Mesenchymal stem cell (in vitro differentiated cells and primary cell): Measurements from ENCODE around the gene BCAS1. TPM values are rescaled to one million over a fixed set of nuclear protein-coding genes. Genes with fewer than 3 reads are reported as not detected.

ENCODE experiments used
- DNase-seq: peaks from one replicate; pipeline ENCODE4 v3.0.0-alpha.2; 2013
- H2AFZ ChIP-seq: one replicate; pipeline ENCODE4 v1.6.1; 2013; ENCODE audit warnings: low read depth, mild to moderate bottlenecking, control low read depth, inconsistent platforms, low read length, moderate library complexity
- H2AK5ac ChIP-seq: 2 replicates; pipeline ENCODE4 v1.6.1; 2013; ENCODE audit warnings: low read length, moderate library complexity, mild to moderate bottlenecking, inconsistent platforms; ENCODE audit not compliant: severe bottlenecking
- H2BK120ac ChIP-seq: one replicate; pipeline ENCODE4 v1.6.1; 2013; ENCODE audit warnings: low read depth, mild to moderate bottlenecking, inconsistent platforms, low read length, moderate library complexity
- H2BK12ac ChIP-seq, 2 experiments: one replicate each; pipeline ENCODE4 v1.6.1; 2013; ENCODE audit warnings: inconsistent platforms in 2 of 2, low read length in 2 of 2, mild to moderate bottlenecking in 2 of 2, moderate library complexity in 2 of 2, control low read depth in 1 of 2
- H2BK15ac ChIP-seq: one replicate; pipeline ENCODE4 v1.6.1; 2013; ENCODE audit warnings: mild to moderate bottlenecking, low read depth, inconsistent platforms; ENCODE audit not compliant: poor library complexity, severe bottlenecking
- H2BK5ac ChIP-seq: 2 replicates; pipeline ENCODE4 v1.6.1; 2013; ENCODE audit warnings: low read depth, mild to moderate bottlenecking, low read length, control low read depth, inconsistent platforms; ENCODE audit not compliant: poor library complexity, severe bottlenecking
- H3K14ac ChIP-seq, 2 experiments: one replicate each; pipeline ENCODE4 v1.6.1; 2013; ENCODE audit warnings: inconsistent platforms in 2 of 2, low read length in 2 of 2, control low read depth in 1 of 2, mild to moderate bottlenecking in 1 of 2, moderate library complexity in 1 of 2
- H3K18ac ChIP-seq, 2 experiments: one replicate each; pipeline ENCODE4 v1.6.1; 2013; ENCODE audit warnings: inconsistent platforms in 2 of 2, low read length in 2 of 2, control low read depth in 1 of 2, low read depth in 1 of 2, mild to moderate bottlenecking in 1 of 2
- H3K23ac ChIP-seq, 2 experiments: one replicate each; pipeline ENCODE4 v1.6.1; 2013; ENCODE audit warnings: inconsistent platforms in 2 of 2, low read length in 2 of 2, mild to moderate bottlenecking in 2 of 2, moderate library complexity in 2 of 2, control low read depth in 1 of 2
- H3K27ac ChIP-seq: 2 replicates; pipeline ENCODE4 v1.5.1; 2013; ENCODE audit warnings: mild to moderate bottlenecking, moderate library complexity, low read length, control low read depth, inconsistent platforms; ENCODE audit not compliant: poor library complexity, severe bottlenecking
- H3K27me3 ChIP-seq, 2 experiments: 2 replicates each; pipeline versions ENCODE4 v1.6.1 to v1.7.0; 2013; ENCODE audit warnings: low read length in 2 of 2, mild to moderate bottlenecking in 2 of 2, moderate library complexity in 2 of 2, control low read depth in 1 of 2, inconsistent platforms in 1 of 2; ENCODE audit not compliant: control insufficient read depth in 1 of 2, insufficient read depth in 1 of 2
- H3K36me3 ChIP-seq, 2 experiments: 2 replicates each; pipeline versions ENCODE4 v1.6.1 to v1.7.0; 2013; ENCODE audit warnings: low read length in 2 of 2, control low read depth in 1 of 2, inconsistent platforms in 1 of 2, low read depth in 1 of 2, mild to moderate bottlenecking in 1 of 2; ENCODE audit not compliant: insufficient read depth in 2 of 2, control insufficient read depth in 1 of 2
- H3K4ac ChIP-seq, 2 experiments: one replicate each; pipeline ENCODE4 v1.6.1; 2013; ENCODE audit warnings: inconsistent platforms in 2 of 2, low read length in 2 of 2, mild to moderate bottlenecking in 2 of 2, moderate library complexity in 2 of 2, control low read depth in 1 of 2, low read depth in 1 of 2
- H3K4me1 ChIP-seq: 2 replicates; pipeline ENCODE4 v1.6.1; 2013; ENCODE audit warnings: low read depth, low read length, control low read depth; ENCODE audit not compliant: control insufficient read depth, insufficient read depth
- H3K4me2 ChIP-seq: 2 replicates; pipeline ENCODE4 v1.6.1; 2013; ENCODE audit warnings: low read length, mild to moderate bottlenecking, inconsistent platforms; ENCODE audit not compliant: poor library complexity, severe bottlenecking
- H3K4me3 ChIP-seq, 2 experiments: 2 replicates each; pipeline versions ENCODE4 v1.5.1 to v1.7.0; 2013; ENCODE audit warnings: low read length in 2 of 2, mild to moderate bottlenecking in 2 of 2, control low read depth in 1 of 2, low read depth in 1 of 2; ENCODE audit not compliant: insufficient read depth in 1 of 2
- H3K79me1 ChIP-seq: replicated peaks from 2 replicates; pipeline ENCODE4 v1.6.1; 2013; ENCODE audit warnings: mild to moderate bottlenecking, control low read depth, low read length, inconsistent platforms; ENCODE audit not compliant: poor library complexity, severe bottlenecking
- H3K9ac ChIP-seq: 2 replicates; pipeline ENCODE4 v1.7.0; 2013; ENCODE audit warnings: mild to moderate bottlenecking, low read length, moderate library complexity
- H3K9me3 ChIP-seq: 2 replicates; pipeline ENCODE4 v1.7.0; 2013; ENCODE audit warnings: mild to moderate bottlenecking, low read length; ENCODE audit not compliant: control insufficient read depth
- H4K8ac ChIP-seq: one replicate; pipeline ENCODE4 v1.6.1; 2013; ENCODE audit warnings: inconsistent platforms, mild to moderate bottlenecking, low read length, moderate library complexity
- H4K91ac ChIP-seq: one replicate; pipeline ENCODE4 v1.6.1; 2013; ENCODE audit warnings: mild to moderate bottlenecking, low read length, inconsistent platforms
- WGBS: methylation state at CpG from one replicate; pipeline ENCODE4 v1.1.7; 2013; ENCODE audit warnings: mixed read lengths; 5-methylcytosine and 5-hydroxymethylcytosine counted together
- polyA plus RNA-seq, 2 experiments: library from polyadenylated mRNA; stranded (reverse); fragments of 200-250 nt; gene quantifications; one replicate each; pipeline ENCODE4 v1.2.3, GENCODE V29; 2013

BCAS1 gene
- polyA plus RNA-seq (2013, experiment 1 of 2): not detected
- polyA plus RNA-seq (2013, experiment 2 of 2): not detected

GRCh38 chr20:54070187-54070987 lies at the start of gene BCAS1:
BCAS1 (minus strand) TSS chr20:54070594; CDS start chr20:54058718, 11,876 bp downstream.
- Histone ChIP-seq H2BK15ac (no peak within 1 kb of the TSS), H4K8ac (no peak within 1 kb of the TSS), H3K9ac (no peak within 1 kb of the TSS), H3K27ac (no peak within 1 kb of the TSS), H2BK5ac (no peak within 1 kb of the TSS), H3K36me3 (no peaks in the 10 kb centered on the region), H2AK5ac (no peak within 1 kb of the TSS), H2BK120ac (no peak within 1 kb of the TSS), H3K4me3 (no peak within 1 kb of the TSS), H4K91ac (no peak within 1 kb of the TSS), H3K4me2 (no peak within 1 kb of the TSS), H3K18ac (no peak within 1 kb of the TSS), H2BK12ac (no peak within 1 kb of the TSS), H3K9me3 (no peaks in the 10 kb centered on the region), H3K79me1 (no peaks in the 10 kb centered on the region), H3K23ac (no peak within 1 kb of the TSS), H3K4ac (no peak within 1 kb of the TSS), H3K27me3 (peaks cover 0 to 7% of the 10 kb centered on the region in 2 experiments), H2AFZ (no peak within 1 kb of the TSS), H3K14ac (no peak within 1 kb of the TSS), H3K4me1 (peaks cover 12% of the 10 kb centered on the region)
- WGBS: 75% methylated on average over 11 of the region's 11 CpGs
- no peak for DNase-seq

- peaks cover 12% of the 10 kb centered on the region for H3K4me1 ChIP-seq
- H3K9me3 ChIP-seq: no peaks in the 10 kb centered on the region
- H3K18ac ChIP-seq: no peak overlapping the region
- H2AFZ ChIP-seq: no peak overlapping the region
- H4K91ac ChIP-seq: no peak overlapping the region
- H3K4me2 ChIP-seq: no peak overlapping the region
- no peak overlapping the region for H3K27ac ChIP-seq
- no peaks in the 10 kb centered on the region for H3K79me1 ChIP-seq
- H2BK5ac ChIP-seq: no peak overlapping the region
- no peak overlapping the region for H2AK5ac ChIP-seq
- 58% methylated on average over 2 of the region's 2 CpGs for WGBS
- H3K27me3 ChIP-seq: no peaks in the 10 kb centered on the region
- H2BK15ac ChIP-seq: no peak overlapping the region
- H3K9ac ChIP-seq: no peak overlapping the region
- no peak overlapping the region for H4K8ac ChIP-seq
- H3K4ac ChIP-seq: no peak overlapping the region
- no peak overlapping the region for H2BK120ac ChIP-seq
- H3K36me3 ChIP-seq: no peaks in the 10 kb centered on the region
- no peak overlapping the region for H3K4me3 ChIP-seq
- DNase-seq: no peak
- no peak overlapping the region for H3K23ac ChIP-seq
- H2BK12ac ChIP-seq: no peak overlapping the region
- no peak overlapping the region for H3K14ac ChIP-seq
Observed at GRCh38 chr20:54119744-54120143, 49.4 kb upstream of the BCAS1 start.

GRCh38 chr20:54118220-54119001 lies 48.0 kb upstream of the BCAS1 start:
- no peaks in the 10 kb centered on the region for H3K36me3 ChIP-seq
- no peaks in the 10 kb centered on the region for H3K27me3 ChIP-seq
- H3K9me3 ChIP-seq: no peaks in the 10 kb centered on the region
- no peak overlapping the region for H2AK5ac ChIP-seq
- no peak overlapping the region for H2AFZ ChIP-seq
- peaks cover 8% of the 10 kb centered on the region for H3K4me1 ChIP-seq
- H4K91ac ChIP-seq: no peak overlapping the region
- no peak overlapping the region for H3K9ac ChIP-seq
- no peak overlapping the region for H3K4ac ChIP-seq
- no peak overlapping the region for H3K18ac ChIP-seq
- no peak overlapping the region for H3K14ac ChIP-seq
- WGBS: 98% methylated on average over 6 of the region's 9 CpGs
- H3K23ac ChIP-seq: no peak overlapping the region
- no peak overlapping the region for H4K8ac ChIP-seq
- H2BK12ac ChIP-seq: no peak overlapping the region
- H3K27ac ChIP-seq: no peak overlapping the region
- H2BK5ac ChIP-seq: no peak overlapping the region
- H3K4me2 ChIP-seq: no peak overlapping the region
- no peak overlapping the region for H3K4me3 ChIP-seq
- H2BK15ac ChIP-seq: no peak overlapping the region
- no peaks in the 10 kb centered on the region for H3K79me1 ChIP-seq
- no peak overlapping the region for H2BK120ac ChIP-seq
- DNase-seq: no peak

GRCh38 chr20:54116550-54117235 lies 46.3 kb upstream of the BCAS1 start:
- Histone ChIP-seq H3K18ac (no peak overlapping the region), H3K36me3 (no peaks in the 10 kb centered on the region), H2AFZ (no peak overlapping the region), H3K27me3 (no peaks in the 10 kb centered on the region), H3K79me1 (no peaks in the 10 kb centered on the region), H3K4me2 (no peak overlapping the region), H4K8ac (no peak overlapping the region), H3K4me3 (no peak overlapping the region), H3K9ac (no peak overlapping the region), H2BK12ac (no peak overlapping the region), H3K27ac (no peak overlapping the region), H3K4me1 (peaks cover 5% of the 10 kb centered on the region), H2BK5ac (no peak overlapping the region), H2AK5ac (no peak overlapping the region), H2BK120ac (no peak overlapping the region), H2BK15ac (no peak overlapping the region), H4K91ac (no peak overlapping the region), H3K4ac (no peak overlapping the region), H3K9me3 (no peaks in the 10 kb centered on the region), H3K23ac (no peak overlapping the region), H3K14ac (no peak overlapping the region)
- 86% methylated on average over 3 of the region's 4 CpGs for WGBS
- DNase-seq: no peak
